Measurements from ENCODE around the gene CLEC18A. TPM values are rescaled to one million over a fixed set of nuclear protein-coding genes. Genes with fewer than 3 reads are reported as not detected.
"Not testable (repeated sequence)": the region's sequence is repeated elsewhere in the genome, so short reads cannot be mapped to it uniquely, and the experiment has no call there.

Gene CLEC18A
- total and polyA plus RNA-seq, 4 experiments from 2014 or later = 0.37 to 7.5 (median 7.2) TPM; not detected in 1

GRCh38 chr16:69941251-69942098, 9.7 kb upstream of the CLEC18A start:
- Histone ChIP-seq H3K9me3 (ENCODE audit: control insufficient read depth in 1 of 2, low read length in 2 of 2) (no peaks in the 10 kb centered on the region), H3K36me3 (ENCODE audit: insufficient read depth, low read length) (peaks cover 41% of the 10 kb centered on the region), H3K4me3 (ENCODE audit: low read length in 2 of 2) (no peak overlapping the region), H3K4me1 (ENCODE audit: insufficient read depth, low read length) (no peaks in the 10 kb centered on the region), H3K27ac (ENCODE audit: low read depth, low read length) (no peak overlapping the region), H3K27me3 (ENCODE audit: insufficient read depth, low read length) (no peaks in the 10 kb centered on the region)
- CTCF ChIA-PET (ENCODE audit: partially characterized antibody) = interaction anchor here (1.2 to 1.4 kb wide), 2 partner anchors 11 to 12 kb away, joined by 3 to 4 read pairs; no protein-coding TSS in a partner anchor
- Mint-ChIP-seq H3K4me1 (peaks cover 0 to 2% (median under 1%) of the 10 kb centered on the region in 4 donors), H3K27me3 (no peaks in the 10 kb centered on the region), H3K4me3 (no peak overlapping the region), H3K36me3 (peaks cover 32 to 45% of the 10 kb centered on the region in 2 donors), H3K27ac (peak overlapping the region in 1 of 7 donors; percentile 37), H3K9me3 (no peaks in the 10 kb centered on the region)
- POLR2A ChIA-PET (ENCODE audit: partially characterized antibody) = no interaction called here
- intact Hi-C loops (cut with micrococcal nuclease) = no loop called here
- no peak for DNase-seq

- H3K27ac ChIP-seq (ENCODE audit: low read depth, low read length) = no peak overlapping the region
- POLR2A ChIA-PET (ENCODE audit: partially characterized antibody) = no interaction called here
- H3K27me3 ChIP-seq (ENCODE audit: insufficient read depth, low read length) = no peaks in the 10 kb centered on the region
- no peak for DNase-seq
- CTCF ChIA-PET (ENCODE audit: partially characterized antibody) = interaction anchor here (1.2 kb wide), 1 partner anchor 13 kb away, joined by 3 read pairs; no protein-coding TSS in a partner anchor
- H3K36me3 ChIP-seq (ENCODE audit: insufficient read depth, low read length) = peaks cover 35% of the 10 kb centered on the region
- intact Hi-C loops (cut with micrococcal nuclease) = no loop called here
- Mint-ChIP-seq H3K27me3 (no peaks in the 10 kb centered on the region), H3K9me3 (no peaks in the 10 kb centered on the region), H3K4me3 (no peak overlapping the region), H3K27ac (no peak overlapping the region), H3K36me3 (peaks cover 26 to 38% of the 10 kb centered on the region in 2 donors), H3K4me1 (peaks cover 0 to 2% (median under 1%) of the 10 kb centered on the region in 4 donors)
- H3K4me1 ChIP-seq (ENCODE audit: insufficient read depth, low read length) = no peaks in the 10 kb centered on the region
- H3K4me3 ChIP-seq (ENCODE audit: low read length in 2 of 2) = no peak overlapping the region
- no peaks in the 10 kb centered on the region for H3K9me3 ChIP-seq (ENCODE audit: control insufficient read depth in 1 of 2, low read length in 2 of 2)
Observed at GRCh38 chr16:69942099-69942491, 9.0 kb upstream of the CLEC18A start.

DNA sequence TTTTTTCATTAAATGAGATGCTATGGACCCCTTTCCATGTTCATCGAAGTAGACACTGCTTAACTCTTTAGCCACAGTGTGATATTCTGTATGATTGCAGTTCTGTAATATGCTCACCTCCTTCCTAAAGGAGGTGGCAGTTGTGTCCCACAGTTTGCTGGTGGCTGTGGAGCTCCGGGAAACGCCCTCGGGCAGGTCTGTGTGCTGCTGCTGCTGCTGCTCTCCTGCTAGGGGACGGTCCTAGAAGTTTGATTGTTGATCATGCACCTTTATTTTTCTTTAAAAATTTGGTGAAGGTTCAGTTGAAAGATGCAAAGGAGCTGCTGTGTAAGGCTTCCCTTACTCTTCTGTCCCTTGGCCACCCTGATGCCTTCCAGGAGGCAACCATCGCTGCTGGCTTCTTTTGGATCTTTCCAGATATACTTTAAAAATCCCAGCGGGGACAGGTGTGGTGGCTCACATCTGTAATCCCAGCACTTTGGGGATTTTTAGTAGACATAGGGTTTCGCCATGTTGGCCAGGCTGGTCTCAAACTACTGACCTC, 8.4 kb upstream of the CLEC18A start:
- Histone ChIP-seq H3K4me3 (ENCODE audit: low read length in 2 of 2) (no peak overlapping the region), H3K27me3 (ENCODE audit: insufficient read depth, low read length) (no peaks in the 10 kb centered on the region), H3K9me3 (ENCODE audit: control insufficient read depth in 1 of 2, low read length in 2 of 2) (no peaks in the 10 kb centered on the region), H3K4me1 (ENCODE audit: insufficient read depth, low read length) (no peaks in the 10 kb centered on the region), H3K27ac (ENCODE audit: low read depth, low read length) (no peak overlapping the region), H3K36me3 (ENCODE audit: insufficient read depth, low read length) (peaks cover 30% of the 10 kb centered on the region)
- peaks cover 20 to 32% of the 10 kb centered on the region in 2 donors for H3K36me3 Mint-ChIP-seq
- intact Hi-C loops (cut with micrococcal nuclease) = no loop called here
- no peaks in the 10 kb centered on the region for H3K9me3 Mint-ChIP-seq
- peaks cover 0 to 2% (median under 1%) of the 10 kb centered on the region in 4 donors for H3K4me1 Mint-ChIP-seq
- no peaks in the 10 kb centered on the region for H3K27me3 Mint-ChIP-seq
- DNase-seq = no peak
- no peak overlapping the region for H3K4me3 Mint-ChIP-seq
- ChIA-PET POLR2A (ENCODE audit: partially characterized antibody) (no interaction called here), CTCF (ENCODE audit: partially characterized antibody) (no interaction called here)
- no peak overlapping the region for H3K27ac Mint-ChIP-seq

GRCh38 chr16:69943241-69944036, 7.7 kb upstream of the CLEC18A start:
- H3K9me3 Mint-ChIP-seq; DNase-seq; H3K4me3 Mint-ChIP-seq; H3K4me1 ChIP-seq (ENCODE audit: insufficient read depth, low read length); H3K9me3 ChIP-seq (ENCODE audit: control insufficient read depth in 1 of 2, low read length in 2 of 2); POLR2A ChIA-PET (ENCODE audit: partially characterized antibody); H3K4me1 Mint-ChIP-seq; H3K27me3 Mint-ChIP-seq; H3K27me3 ChIP-seq (ENCODE audit: insufficient read depth, low read length); intact Hi-C loops (cut with micrococcal nuclease); H3K27ac ChIP-seq (ENCODE audit: low read depth, low read length); H3K4me3 ChIP-seq (ENCODE audit: low read length in 2 of 2); CTCF ChIA-PET (ENCODE audit: partially characterized antibody): not testable (repeated sequence)
- peak overlapping the region in 1 of 7 donors; percentile 35 for H3K27ac Mint-ChIP-seq
- peaks cover 16 to 30% of the 10 kb centered on the region in 2 donors for H3K36me3 Mint-ChIP-seq
- peaks cover 23% of the 10 kb centered on the region for H3K36me3 ChIP-seq (ENCODE audit: insufficient read depth, low read length)

- H3K36me3 Mint-ChIP-seq; H3K27ac Mint-ChIP-seq; H3K9me3 Mint-ChIP-seq; H3K9me3 ChIP-seq (ENCODE audit: control insufficient read depth in 1 of 2, low read length in 2 of 2); CTCF ChIA-PET (ENCODE audit: partially characterized antibody); intact Hi-C loops (cut with micrococcal nuclease); H3K36me3 ChIP-seq (ENCODE audit: insufficient read depth, low read length); H3K27me3 ChIP-seq (ENCODE audit: insufficient read depth, low read length); H3K4me1 ChIP-seq (ENCODE audit: insufficient read depth, low read length); DNase-seq; H3K27ac ChIP-seq (ENCODE audit: low read depth, low read length); H3K27me3 Mint-ChIP-seq; H3K4me3 Mint-ChIP-seq; POLR2A ChIA-PET (ENCODE audit: partially characterized antibody); H3K4me3 ChIP-seq (ENCODE audit: low read length in 2 of 2); H3K4me1 Mint-ChIP-seq: not testable (repeated sequence)
Observed at GRCh38 chr16:69950411-69950810, 723 bp upstream of the CLEC18A start.

DNA sequence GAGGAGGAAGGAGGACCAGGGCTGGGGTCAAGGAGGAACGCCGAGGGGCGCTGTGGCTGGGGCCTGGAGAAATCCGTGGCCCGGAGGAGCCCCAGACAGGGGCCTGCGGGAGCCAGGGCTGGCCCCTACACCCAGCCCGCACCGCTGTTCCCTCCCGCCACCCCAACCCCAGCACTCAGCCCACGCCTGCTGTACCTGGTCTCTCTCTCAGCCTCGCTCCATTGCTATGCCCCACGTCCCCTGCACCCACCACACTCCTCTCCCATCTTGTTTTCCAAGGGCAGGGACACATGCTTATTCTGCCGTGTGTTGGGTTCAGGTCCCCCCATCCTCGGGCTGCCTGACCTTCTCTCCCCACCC, 518 bp downstream of the CLEC18A start:
- H3K4me1 ChIP-seq (ENCODE audit: insufficient read depth, low read length); intact Hi-C loops (cut with micrococcal nuclease); H3K36me3 ChIP-seq (ENCODE audit: insufficient read depth, low read length); CTCF ChIA-PET (ENCODE audit: partially characterized antibody); H3K4me3 Mint-ChIP-seq; H3K27ac Mint-ChIP-seq; H3K27me3 Mint-ChIP-seq; H3K36me3 Mint-ChIP-seq; H3K27ac ChIP-seq (ENCODE audit: low read depth, low read length); H3K27me3 ChIP-seq (ENCODE audit: insufficient read depth, low read length); H3K9me3 ChIP-seq (ENCODE audit: control insufficient read depth in 1 of 2, low read length in 2 of 2); DNase-seq; H3K9me3 Mint-ChIP-seq; H3K4me3 ChIP-seq (ENCODE audit: low read length in 2 of 2); H3K4me1 Mint-ChIP-seq; POLR2A ChIA-PET (ENCODE audit: partially characterized antibody): not testable (repeated sequence)

- H3K36me3 ChIP-seq (ENCODE audit: insufficient read depth, low read length); H3K4me3 ChIP-seq (ENCODE audit: low read length in 2 of 2); H3K27me3 Mint-ChIP-seq; DNase-seq; H3K27me3 ChIP-seq (ENCODE audit: insufficient read depth, low read length); H3K9me3 ChIP-seq (ENCODE audit: control insufficient read depth in 1 of 2, low read length in 2 of 2); H3K4me3 Mint-ChIP-seq; H3K27ac Mint-ChIP-seq; H3K4me1 Mint-ChIP-seq; CTCF ChIA-PET (ENCODE audit: partially characterized antibody); H3K9me3 Mint-ChIP-seq; H3K4me1 ChIP-seq (ENCODE audit: insufficient read depth, low read length); POLR2A ChIA-PET (ENCODE audit: partially characterized antibody); H3K27ac ChIP-seq (ENCODE audit: low read depth, low read length); intact Hi-C loops (cut with micrococcal nuclease); H3K36me3 Mint-ChIP-seq: not testable (repeated sequence)
Observed at GRCh38 chr16:69952116-69952515, 982 bp downstream of the CLEC18A start.
